Measurements from ENCODE around the gene POLA1.

POLA1 gene

DNA sequence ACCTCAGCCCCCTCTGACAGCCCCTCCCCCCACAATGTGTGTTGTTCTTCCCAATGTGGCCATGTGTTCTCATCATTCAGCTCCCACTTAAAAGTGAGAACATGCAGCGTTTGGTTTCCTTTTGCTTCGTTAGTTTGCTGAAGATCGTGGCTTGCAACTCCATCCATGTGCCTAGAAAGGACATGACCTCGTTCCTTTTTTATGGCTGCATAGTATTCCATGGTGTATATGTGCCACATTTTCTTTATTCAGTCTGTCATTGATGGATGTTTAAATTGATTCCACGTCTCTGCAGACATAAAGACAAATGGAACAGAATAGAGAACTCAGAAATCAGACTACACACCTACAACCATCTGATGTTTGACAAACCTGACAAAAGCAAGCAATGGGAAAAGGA is 276.1 kb downstream of the POLA1 start:
- no peak for DNase-seq (ENCODE audit: low spot score)

GRCh38 chrX:24979081-24979480 is 285.4 kb downstream of the POLA1 start:
- DNase-seq (ENCODE audit: low spot score) = no peak

DNA sequence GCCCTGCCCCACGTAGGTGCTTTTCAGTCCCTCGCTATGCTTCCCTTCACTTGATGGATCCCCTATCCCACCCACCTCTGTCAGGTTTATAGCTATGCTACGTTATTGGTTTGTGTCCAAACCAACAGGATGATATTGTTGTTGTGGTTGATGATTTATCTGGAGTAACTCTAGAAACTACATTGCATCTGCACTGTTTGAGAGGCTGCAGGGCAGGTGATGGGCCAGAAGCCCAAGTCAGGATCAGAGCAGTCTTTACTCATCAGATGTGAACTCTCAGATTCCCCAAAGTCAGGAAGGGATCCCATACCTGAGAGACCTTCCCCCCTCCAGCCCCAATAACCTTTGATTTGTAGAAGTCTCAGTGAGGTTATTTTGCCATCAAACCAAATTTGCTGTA is 287.3 kb downstream of the POLA1 start:
- DNase-seq (ENCODE audit: low spot score) = no peak

DNA sequence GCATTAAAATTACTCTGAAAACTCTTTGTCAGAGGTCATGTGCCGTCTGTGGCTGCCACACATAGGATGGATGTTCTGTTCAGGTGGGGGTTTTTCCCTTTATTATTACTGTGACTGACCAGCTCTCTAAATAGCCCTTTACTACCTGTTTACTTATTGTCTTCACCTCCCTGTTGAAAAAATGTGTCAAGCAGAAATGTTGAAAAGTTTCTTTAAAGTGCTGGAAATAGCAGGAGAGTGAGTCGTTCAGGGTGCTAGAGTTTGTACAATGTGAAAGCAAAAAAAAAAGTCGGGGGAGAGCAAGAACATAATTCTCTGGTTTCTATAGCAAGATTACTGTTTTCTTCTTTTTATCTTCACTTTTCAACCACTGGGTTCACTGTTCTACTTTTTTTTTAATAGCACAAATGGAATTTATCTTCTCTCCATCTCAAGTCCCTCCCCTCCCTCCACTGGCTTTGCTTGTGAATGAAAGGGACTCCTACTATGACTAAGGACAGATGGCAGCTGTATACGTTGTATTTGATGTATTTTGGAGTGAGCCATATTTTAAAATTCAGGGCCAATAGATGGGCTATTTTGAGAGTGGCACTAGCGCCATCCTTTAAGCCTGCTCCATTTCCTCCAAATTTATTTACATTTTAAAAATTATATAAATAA is 288.7 kb downstream of the POLA1 start:
- no peak for DNase-seq (ENCODE audit: low spot score)

GRCh38 chrX:24983931-24984330 is 290.2 kb downstream of the POLA1 start:
- no peak for DNase-seq (ENCODE audit: low spot score)

DNA sequence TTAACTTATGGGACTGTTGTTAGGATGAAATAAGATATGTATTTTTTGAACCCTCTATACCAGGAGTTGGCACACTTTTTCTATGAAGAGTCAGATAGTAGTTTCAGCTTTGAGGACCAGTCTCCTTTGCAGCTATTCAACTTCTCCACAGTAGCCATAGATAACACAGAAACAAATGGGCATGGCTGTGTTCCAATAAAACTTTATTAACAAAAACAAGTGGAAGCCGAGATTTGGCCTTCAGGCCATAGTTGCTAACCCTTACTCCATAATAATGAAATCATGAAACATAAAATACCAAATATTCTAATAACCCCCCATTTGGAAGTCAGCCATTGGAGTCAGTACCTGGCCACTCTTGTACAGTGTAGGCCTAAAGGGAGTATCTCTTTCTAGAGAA is 291.4 kb downstream of the POLA1 start:
- DNase-seq (ENCODE audit: low spot score) = no peak

- no peak for DNase-seq (ENCODE audit: low spot score)
These were observed 294.0 kb downstream of the POLA1 start for GRCh38 chrX:24987731-24988130.

GRCh38 chrX:24988314-24988713 is 294.6 kb downstream of the POLA1 start:
- no peak for DNase-seq (ENCODE audit: low spot score)

GRCh38 chrX:24990535-24990934 is 296.8 kb downstream of the POLA1 start:
- DNase-seq (ENCODE audit: low spot score) = no peak

DNA sequence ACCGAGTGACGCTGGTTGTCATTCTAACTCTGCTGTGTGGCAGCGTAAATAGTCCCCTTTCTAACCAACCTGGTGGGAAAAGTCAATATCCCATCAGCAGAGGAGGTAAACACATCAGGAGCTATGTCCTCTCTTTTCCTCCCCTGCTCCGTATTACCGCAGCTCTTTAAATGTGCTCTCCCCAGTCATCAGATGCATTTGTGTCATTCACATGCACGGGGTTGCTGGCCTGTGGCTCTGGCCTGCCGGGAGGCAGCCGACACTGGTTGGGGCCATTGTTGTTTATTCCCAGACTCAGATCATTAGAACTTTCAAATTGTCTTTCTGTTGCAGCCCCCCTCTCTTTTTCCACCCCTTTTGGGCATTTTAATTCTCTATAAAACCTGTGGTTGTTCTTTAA is 300.2 kb downstream of the POLA1 start:
- DNase-seq (ENCODE audit: low spot score) = no peak

DNA sequence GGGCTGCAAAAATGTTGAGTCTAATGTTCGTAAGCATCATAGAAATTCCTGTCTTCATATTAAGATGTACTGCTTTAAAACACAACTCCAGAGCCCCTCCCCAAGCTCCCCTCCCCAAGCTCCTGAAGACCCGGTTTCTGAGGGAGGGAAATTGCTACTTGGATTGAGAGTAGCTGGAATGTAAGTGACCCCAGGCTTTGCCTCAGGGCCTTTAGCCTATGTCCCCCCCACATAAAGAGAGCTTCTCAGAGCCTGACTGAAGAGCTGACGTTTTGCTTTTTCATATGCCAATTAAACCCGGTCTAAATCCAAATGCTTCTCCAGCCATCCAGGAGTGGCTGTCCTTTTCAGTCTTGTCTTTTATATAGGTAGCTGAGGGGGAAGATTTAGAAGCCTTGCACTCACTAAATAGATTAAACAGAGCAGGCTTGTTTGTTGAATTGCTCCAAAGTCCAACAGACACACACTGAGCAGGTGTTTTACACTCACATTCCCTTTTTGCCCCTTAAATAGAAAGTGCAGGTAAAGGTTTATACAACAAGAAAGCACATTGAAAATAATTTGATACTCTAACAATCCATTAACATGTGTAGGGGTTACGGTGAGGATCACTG is 302.5 kb downstream of the POLA1 start:
- DNase-seq (ENCODE audit: low spot score) = no peak

DNA sequence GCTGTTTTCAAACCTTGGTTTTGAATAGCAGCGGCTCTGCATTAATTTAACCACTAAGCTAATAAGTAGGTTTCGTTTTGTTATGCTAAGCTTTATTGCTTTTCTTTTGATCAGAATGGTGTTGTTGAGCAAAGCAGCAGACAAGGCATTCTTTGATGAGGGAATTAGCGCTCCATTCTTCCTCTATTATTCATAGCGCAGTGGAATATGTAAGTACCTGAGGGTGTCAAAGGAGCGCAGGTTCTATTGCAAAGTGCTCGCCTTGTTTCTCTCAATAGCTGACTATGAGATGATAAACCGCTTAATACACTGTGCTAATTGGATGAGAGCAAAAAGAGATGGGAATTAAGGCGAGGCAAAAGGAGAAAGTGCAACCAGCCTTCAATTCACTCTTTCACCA is 305.8 kb downstream of the POLA1 start:
- no peak for DNase-seq (ENCODE audit: low spot score)

DNA sequence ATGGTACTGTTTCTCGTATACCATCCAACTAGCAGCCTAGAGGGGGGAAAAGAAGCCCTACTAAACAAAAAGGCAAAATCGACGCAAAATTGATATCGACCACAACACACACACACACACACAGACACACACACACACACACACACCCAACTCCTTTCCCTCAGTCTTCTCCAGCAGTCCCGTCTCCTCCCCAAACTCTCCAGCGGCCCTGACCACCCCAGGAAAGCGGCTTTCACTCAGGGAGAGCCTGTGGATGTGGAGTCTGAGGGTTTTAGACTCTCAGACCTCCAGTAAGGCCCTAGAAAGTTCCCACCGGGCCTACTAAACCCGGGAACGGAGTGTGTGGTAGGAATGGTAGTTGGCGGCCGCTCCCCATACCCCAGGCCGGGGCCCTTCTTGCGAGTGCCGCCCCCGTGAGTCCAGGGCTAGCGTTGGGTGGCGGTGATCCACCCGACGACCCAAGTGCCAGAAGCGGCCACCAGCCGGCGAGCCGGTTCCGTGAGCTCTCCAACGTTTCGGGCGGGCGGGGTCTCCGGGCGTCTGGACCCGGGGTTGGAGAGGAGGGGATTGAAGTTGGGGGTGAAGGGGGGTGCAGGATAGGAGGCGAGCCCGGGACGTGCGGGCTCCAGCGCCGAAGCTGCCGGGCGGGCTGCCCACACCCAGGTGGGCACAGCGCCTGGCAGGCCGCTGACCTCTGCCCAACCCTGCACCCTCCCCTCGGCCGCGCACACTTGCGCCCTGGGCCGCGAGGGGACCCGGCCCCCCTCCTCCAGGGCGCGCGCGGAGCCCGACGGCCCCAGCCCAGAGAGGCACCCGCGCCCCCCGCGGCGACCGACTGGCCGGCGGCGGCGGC is 308.3 kb downstream of the POLA1 start:
- DNase-seq (ENCODE audit: low spot score) = no peak

GRCh38 chrX:25002661-25003020 is 308.9 kb downstream of the POLA1 start:
- DNase-seq (ENCODE audit: low spot score) = no peak

DNA sequence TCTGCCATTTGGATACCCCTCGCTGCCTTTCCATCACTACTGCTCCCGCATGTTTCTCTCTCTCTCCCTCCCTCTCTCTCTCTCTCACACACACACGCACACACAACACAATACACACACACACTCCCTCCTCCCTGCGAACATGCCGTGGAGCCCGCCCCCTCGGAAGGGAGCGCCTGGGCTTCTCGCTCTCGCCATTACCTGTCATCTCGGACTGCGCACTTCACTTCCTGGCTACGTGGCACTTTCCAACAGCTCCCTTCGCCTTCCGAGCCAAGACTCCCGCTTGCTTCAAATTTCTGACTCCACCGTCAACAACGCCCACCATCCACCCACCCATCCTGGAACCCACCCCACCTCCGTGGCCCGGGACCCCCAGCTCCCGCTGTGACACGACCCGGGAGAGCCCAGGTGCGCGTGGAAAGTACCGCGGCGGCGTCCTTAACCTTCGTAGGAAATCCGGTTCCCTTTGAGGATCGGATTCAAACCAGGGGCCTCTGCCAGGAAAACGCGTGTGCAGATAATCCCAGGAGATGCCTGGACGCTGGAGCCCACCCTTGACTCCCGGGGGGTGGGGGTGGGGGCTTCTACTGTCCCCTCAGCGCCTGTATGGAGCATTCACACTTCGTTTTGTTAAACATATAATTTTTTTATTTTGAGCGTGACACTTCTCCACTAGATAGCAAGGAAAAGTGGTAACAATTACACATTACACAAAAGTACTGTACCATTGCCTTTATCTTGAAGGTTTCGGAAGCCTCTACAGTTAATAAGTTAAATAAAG is 309.5 kb downstream of the POLA1 start:
- DNase-seq (ENCODE audit: low spot score) = no peak

DNA sequence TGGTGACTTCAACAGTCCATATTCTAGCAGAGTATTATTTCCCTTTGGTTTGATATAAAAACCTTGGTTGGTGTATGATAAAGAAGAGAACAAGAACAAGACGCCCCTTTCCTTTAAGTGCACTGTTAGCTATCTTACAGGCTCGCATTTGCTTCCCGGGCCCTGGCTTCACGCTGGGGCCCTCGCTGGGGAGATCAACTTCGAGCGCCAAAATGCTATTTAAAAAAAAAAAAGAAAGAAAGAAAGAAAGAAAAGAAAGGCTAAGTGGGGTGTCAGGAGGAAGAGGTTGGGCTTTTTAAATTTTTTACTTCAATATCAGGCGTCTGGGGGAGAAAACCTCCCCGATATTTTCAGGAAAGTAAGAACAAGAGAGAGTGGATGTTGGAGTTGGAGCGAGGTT is 310.3 kb downstream of the POLA1 start:
- no peak for DNase-seq (ENCODE audit: low spot score)

DNA sequence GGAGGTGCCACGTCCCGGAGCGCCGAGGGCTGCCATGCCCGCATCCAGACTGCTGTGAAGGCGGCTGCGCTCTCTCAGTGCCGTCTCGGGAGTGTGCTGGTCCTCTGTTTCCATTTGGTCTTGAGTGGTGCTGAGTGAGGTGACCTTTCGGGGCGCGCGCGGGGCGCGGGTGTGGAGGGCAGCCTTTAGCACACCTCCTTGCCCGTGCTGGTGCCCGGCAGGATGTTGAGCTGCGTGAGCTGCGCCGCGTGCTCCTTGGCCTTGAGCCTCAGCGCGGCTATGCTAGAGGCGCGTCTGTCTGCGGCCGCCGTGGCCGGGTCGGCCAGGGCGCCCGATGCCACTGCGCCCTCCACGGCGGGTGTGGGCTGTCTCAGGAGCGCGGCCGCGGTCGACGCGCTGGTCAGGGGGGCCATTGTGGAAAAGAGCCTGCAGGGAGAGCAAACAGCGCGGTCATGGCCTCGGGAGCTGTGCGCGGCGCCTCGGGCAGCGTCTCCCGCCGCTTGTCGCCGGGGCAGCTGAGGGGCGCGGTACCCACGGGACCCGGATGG is 310.8 kb downstream of the POLA1 start:
- DNase-seq (ENCODE audit: low spot score) = no peak

GRCh38 chrX:25005034-25005381 is 311.3 kb downstream of the POLA1 start:
- no peak for DNase-seq (ENCODE audit: low spot score)

GRCh38 chrX:25005382-25006185 is 311.9 kb downstream of the POLA1 start:
- DNase-seq (ENCODE audit: low spot score) = no peak

DNA sequence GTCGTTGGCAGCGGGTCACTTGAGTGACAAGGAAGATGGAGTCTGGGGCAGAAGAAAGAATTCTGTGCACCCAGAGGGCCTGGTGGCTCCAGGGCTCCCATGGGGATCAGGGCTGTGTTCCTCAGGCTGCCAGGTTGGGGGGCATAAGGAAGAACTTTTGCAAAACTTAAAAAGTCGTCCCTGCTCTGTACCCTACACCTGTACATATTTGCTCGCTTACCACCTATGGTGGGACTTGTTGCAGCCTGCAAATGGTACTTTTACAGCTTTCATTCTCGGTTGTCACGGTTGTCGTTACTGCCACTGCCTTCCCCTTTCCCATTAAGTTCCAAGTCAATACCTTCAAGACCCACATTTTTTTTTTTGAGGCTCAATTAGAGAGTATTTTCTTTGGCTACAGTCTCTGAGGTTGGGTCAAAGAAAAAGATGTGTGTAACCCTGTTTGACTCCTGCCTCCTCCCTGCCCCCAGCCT is 312.9 kb downstream of the POLA1 start:
- DNase-seq (ENCODE audit: low spot score) = no peak

Measured in COLO829 (cell line).